ENCODE data around the gene GTPBP6.
"Not testable (repeated sequence)": the region's sequence is repeated elsewhere in the genome, so short reads cannot be mapped to it uniquely, and the experiment has no call there.

GTPBP6 gene

DNA sequence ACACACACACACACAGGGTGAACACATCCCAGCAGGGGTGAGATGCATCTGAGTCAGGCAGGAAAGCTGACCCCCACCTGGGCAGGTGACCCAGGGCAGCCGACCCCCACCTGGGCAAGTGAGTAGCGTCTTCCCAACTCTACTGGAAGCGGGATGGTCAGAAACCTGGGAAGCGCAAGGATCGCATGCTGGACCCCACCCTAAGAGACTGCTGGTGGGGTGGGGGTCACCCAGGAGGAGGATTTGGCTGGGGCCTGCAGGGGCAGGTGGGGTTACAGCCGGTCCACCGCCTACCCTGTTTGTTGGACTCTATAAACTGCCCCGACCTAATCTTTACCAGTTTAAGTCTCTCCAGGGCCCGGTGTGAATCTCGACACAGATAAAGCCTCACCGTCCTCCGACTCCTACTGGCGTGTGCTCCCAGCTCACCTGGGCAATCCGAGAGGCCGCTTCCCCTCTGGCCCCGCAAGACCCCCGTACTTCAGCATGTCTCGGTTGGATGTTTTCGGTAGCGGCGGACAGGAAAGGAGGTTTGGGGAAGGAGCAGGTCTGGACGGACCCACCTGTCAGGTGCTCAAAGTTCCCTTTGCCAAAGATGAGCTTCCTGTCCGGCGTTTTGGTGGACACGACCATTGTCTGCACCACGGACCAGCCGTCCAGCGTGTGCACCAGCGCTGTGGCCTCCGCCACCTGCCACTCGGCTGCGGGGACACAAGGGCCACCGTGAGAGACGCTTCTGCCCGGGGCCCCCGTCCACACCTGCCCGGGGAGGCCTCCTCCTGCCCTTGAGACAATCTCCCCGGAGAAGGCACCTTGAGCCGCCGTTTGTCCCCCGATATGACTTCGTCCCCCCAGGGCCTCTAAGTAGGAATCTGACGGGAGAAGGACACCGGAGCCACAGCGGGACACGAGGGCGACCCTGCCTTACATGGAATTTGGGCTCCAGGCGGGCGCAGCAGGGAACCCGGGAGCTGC lies 2.0 kb downstream of the GTPBP6 start:
- DNase-seq = no peak

DNA sequence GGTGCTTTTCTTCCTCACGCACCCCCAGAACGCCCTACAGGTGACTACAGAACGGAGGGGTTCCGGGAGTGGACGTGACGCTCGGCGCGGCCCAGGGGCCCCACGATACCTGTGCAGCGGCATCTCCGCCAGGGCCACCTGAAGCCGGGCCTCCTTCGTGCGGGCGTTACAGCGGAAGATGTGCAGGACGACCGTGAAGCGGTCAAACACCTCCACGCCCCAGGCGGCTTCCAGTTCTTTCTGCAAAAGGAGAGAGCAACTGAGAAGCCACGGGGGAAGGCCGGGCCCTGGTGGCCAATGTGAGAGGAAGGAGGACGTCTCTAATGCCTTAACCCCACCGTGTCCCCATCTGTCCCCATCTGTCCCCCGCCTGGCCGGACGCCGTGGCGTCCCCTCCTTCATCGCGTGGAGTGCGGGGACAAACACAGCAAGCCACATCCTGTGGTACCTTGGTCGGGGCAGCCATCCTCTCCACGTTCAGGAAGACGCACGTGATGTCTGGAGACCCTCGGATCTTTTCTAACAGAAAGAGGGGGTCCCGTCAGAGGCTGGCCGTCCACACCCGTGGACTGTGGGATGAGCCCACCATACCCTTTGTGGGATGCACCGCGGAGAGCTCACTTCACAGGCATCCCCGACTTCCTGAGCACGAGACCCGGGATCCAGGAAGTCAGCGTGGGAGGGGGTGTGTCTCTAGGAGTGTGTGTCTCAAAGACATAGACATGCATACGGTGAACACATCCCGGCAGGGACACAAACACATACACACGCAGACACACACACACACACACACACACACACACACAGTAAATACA lies 3.6 kb downstream of the GTPBP6 start:
- DNase-seq = no peak

DNA sequence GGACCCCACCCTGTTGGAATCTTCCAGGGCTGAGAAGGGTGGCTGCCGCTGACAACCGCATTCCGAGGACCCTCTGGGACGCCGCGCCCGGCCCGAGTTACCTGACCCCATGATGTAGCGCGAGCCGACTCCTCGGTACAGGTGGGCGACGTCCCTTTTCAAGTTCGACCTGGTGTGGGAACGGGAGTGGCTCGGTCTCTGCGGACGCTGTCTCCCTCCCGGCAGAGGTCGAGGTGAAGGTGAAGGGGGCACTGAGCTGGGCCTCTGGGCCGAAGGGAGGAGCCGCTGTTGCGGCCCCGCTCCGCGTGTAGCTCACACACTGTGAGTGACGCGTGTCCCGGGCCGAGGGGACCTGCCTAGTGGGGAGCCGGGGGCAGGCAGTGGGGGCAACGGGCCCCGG lies 4.5 kb downstream of the GTPBP6 start:
- DNase-seq = no peak

DNA sequence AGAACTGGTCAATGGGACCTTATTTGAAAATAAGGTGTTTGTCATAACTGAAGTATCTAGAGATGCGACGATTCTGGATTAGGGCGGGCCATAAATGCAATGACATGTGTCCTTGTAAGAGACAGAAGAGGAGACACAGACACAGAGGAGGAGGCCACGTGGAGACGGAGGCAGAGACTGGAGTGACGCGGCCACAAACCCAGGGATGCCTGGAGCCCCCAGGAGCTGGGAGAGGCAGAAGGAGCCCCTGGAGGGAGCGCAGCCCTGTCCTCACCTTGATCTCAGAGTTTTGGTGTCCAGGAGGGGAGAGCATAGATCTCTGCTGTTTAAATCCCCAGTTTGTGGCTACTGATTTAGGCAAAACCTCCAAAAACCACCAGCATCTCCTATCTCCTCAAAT lies 5.0 kb downstream of the GTPBP6 start:
- no peak for DNase-seq

DNA sequence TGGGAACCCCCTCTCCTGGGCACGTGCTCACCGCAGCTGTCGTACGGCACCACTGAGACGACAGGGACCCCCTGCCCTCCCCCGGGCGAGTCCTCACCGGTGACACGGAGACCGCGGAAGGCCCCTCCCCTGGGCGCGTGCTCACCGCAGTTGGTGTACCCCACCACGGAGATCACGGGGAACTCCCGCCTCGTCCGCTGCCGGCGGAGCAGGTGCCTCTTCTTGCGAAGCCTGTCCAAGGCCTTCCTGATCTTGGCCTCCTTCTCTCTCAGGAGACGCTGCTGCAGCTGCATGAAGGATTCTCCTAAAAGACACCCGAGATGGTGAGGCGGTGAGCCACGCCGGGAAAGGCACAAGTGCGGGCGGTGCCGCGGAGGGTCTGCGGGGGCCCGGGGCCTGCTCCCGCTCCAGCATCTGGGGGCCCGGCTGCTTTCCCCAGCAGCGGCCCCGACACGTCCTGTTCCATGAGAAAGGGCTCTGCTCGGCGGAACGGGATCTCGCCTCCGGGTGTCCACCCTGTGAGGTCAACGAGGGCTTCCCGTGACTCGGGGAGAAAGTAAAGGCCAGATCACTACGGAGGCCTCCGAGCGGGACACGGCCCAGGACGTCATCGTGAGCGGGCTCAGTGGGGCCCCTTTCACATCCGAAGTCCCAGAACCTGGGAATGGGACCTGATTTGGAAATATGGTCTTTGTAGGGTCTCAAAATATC lies 5.8 kb downstream of the GTPBP6 start:
- no peak for DNase-seq

DNA sequence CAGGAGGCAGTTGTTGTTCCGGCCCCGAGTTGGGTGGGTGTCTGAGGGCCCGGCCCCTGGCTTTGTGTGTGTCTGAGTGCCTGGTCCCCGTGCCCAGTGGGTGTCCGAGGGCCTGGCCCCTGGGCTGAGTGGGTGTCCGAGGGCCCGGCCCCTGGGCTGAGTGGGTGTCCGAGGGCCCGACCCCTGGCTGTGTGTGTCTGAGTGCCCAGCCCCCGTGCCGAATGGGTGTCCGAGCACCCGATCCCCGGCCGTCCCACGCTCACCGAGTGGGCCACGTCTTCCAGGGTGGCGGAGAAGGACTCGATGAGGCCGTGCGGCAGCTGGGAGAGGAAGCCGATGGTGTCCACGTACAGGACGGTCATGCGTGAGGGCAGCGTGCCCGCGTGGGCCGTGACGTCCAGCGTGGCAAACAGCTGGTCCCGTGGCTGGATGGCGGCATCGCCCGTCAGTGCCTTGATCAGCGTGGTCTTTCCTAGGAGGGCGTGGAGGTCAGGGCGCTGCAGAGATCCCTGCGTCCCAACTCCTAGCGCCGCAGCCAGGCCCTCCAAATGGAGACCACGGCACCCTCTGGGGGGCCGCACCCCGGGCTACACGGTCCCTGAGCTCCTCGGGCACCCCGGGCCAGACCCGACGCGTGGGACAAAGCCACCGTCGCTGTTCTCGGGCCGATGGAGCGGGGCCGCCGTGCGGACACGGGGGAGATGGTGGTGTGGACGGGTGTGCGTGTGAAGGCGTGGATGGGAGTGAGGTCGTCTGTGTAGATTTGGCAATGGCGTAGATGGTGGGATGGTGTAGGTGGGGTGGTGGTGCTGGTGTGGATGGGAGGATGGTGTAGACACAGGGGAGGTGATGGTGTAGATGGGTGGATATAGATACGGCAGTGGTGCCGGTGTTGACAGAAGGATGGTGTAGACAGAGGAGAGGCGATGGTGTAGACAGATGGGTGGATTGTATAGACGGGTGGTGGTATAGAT lies 7.2 kb downstream of the GTPBP6 start:
- DNase-seq = no peak

DNA sequence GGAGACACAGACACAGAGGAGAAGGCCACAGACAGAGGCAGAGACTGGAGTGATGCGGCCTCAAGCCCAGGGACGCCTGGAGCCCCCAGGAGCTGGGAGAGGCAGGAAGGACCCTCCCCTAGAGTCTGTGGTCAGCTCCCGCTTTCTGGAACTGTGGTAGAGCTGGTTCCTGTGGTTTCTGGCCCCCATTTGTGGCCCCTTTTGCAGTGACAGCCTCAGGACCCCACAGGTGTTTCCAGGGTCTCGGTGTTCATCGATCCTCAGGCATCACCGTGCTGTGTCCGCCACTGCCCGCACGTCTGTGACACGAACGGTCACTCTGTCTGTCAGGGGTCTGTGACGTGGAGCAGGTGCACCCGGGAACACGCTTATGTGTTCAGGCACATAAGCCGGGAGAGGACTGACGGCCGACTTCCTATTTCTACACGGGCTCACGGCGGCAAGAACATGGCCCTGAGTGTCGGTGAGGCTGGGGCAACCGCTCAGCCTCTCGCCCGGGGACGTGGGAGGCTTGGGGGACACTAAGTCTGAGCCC lies 7.9 kb downstream of the GTPBP6 start:
- DNase-seq = no peak

DNA sequence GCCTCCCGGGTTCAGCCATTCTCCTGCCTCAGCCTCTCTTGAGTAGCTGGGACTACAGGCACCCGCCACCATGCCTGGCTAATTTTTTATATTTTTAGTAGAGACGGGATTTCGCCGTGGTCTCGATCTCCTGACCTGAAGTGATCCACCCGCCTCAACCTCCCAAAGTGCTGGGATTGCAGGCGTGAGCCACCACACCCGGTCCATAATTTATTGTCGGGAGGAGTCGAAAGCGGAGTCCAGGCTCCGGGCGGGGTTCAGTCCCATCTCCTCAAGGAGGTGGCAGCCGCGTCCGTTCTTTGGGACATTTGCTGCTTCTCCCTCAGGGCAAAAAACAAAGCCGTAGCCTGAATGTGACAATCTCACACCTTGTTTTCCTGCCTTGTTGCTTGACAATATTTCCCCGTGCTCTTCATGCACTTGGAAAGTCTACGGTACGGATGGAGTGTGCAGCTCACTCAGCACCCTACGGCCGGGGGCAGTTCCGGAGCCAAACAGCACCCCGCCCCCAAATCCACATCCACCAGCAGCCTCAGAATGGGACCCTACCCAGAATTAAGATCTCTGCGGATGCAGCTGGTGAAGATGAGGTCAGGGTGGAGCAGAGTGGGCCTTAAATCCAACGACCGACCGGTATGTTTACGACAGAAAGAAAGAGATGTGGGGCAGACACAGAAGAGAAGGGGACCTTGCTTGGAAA lies 9.6 kb downstream of the GTPBP6 start:
- no peak for DNase-seq

DNA sequence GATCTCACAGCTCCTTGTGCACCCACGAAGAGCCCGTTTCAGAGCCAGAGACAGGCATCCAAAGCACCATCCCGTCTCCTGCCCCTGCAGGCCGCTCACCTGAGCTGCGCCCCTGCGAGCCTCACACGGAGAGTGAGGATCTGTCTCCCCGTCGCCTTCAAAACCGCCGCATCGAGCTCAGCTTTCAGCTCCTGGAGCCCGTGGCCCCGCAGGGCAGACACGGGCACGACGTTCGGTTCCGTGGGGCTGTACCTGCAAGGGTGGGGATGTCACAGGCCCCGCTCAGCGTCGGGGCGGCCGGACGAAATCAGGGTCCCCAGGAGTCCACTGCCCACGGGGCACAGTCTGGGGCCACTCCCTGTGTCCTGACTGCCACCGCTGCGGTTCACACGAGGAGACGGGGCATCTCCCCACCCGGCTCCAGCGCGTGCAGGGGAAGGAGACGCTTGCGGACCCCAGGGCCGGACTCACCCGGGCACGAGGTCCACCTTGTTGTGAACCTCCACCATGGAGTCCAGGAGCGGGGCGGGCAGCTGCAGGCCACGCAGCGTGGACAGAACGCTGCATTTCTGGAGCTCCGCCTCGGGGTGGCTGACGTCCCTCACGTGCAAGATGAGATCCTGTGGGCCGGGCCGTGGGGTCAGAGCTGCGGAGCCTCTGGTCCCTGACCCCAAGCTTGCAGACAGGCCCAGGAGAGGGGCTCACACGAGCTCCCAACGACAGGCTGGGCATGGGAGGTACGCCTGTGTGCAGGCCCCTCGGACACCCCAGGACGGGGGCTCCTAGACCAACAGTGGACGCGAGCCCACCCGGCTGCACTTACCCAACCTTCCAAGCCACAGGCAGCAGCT lies 11.1 kb downstream of the GTPBP6 start:
- DNase-seq = no peak

DNA sequence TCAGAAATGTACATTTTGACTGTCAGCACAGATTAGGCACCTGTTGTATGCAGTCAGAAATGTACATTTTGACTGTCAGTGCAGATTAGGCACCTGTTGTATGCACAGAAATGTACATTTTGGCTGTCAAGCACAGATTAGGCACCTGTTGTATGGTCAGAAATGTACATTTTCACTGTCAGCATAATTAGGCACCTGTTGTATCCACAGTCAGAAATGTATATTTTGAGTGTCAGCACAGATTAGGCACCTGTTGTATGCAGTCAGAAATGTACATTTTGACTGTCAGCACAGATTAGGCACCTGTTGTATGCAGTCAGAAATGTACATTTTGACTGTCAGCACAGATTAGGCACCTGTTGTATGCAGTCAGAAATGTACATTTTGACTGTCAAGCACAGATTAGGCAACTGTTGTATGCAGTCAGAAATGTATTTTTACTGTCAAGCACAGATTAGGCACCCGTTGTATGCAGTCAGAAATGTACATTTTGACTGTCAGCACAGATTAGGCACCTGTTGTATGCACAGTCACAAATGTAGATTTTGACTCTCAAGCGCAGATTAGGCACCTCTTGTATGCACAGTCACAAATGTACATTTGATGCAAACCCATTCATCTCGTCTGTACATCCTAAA lies 11.9 kb downstream of the GTPBP6 start:
- DNase-seq = not testable (repeated sequence)

DNA sequence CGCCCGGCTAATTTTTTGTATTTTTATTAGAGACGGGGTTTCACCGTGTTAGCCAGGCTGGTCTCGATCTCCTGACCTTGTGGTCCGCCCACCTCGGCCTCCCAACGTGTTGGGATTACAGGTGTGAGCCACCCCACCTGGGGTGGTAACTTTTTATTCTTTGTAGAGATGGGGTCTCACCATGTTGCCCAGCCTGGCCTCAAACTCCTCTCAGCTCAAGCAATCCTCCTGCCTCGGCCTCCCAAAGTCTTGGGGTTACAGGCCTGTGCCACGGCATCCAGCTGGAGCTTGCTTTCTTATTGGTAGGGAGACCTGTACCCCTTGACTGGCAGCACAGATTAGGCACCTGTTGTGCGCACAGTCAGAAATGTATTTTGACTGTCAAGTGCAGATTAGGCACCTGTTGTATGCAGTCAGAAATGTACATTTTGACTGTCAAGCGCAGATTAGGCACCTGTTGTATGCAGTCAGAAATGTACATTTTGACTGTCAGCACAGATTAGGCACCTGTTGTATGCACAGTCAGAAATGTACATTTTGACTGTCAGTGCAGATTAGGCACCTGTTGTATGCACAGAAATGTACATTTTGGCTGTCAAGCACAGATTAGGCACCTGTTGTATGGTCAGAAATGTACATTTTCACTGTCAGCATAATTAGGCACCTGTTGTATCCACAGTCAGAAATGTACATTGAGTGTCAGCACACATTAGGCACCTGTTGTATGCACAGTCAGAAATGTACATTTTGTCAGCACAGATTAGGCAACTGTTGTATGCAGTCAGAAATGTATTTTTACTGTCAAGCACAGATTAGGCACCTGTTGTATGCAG lies 12.6 kb downstream of the GTPBP6 start:
- not testable (repeated sequence) for DNase-seq

DNA sequence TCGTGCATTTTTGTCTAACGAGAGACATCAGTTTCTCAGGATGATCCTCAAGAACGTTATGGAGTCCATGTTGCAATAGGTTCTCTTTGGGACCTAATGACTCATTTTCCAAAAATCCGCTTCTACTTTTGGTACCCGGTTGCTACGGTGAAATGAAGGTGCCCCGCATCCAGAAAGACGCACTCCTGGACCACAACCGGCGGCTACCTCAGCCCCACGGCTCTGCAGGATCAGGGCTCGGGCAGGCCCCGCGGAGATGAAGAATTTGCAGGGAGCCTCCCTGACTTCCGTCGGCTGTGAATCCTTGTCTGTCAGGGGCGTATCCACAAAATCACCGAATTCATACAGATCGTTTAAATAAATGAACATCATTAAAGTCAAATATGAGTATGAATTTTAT lies 15.6 kb downstream of the GTPBP6 start:
- DNase-seq = no peak

DNA sequence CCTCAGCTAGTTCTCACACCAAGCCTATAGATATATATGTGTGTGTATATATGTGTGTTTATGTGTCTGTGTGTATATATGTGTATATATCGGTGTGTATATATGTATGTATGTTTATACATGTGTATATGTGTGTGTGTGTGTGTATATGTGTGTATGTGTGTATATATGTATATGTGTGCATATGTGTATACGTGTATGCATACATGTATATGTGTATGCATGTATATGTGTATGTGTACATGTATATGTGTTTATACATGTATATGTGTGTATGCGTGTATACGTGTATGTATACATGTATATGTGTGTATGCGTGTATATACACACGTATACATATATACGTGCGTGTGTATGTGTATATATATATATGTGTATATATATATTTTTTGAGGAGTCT lies 18.3 kb downstream of the GTPBP6 start:
- no peak for DNase-seq

DNA sequence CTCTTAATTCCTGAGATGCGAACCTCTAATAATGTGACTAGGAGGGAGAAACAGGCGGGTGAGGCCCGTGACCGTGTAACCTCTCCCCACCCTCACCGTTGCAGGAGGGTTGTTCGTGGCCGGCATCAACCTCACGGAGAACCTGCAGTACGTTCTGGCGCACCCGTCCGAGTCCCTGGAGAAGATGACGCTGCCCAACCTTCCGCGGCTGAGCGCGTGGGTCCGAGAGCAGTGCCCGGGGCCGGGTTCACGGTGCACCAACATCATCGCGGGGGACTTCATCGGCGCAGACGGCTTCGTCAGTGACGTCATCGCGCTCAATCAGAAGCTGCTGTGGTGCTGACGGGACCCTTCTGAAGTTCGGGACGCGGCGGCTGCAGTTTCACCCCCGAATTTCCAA lies 19.6 kb downstream of the GTPBP6 start:
- no peak for DNase-seq

DNA sequence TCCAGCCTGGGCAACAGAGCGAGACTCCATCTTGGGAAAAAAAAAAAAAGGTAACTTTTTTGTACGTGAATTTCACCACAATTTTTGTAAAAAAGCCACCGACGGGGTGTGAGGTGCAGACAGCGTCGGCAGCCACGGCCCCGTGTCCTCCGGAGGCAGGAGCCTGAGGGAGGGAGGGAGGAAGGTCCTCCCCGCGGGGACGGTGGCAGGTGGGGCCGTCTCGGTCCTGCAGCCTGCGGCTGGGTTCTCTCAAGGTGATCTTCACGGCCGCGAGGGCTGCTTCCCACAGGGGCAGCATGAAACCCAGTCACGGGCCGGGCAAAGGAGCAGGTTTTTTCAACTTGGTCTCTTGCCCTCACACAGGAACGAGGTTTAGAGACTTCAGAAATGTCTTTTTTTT lies 23.5 kb downstream of the GTPBP6 start:
- DNase-seq = no peak

DNA sequence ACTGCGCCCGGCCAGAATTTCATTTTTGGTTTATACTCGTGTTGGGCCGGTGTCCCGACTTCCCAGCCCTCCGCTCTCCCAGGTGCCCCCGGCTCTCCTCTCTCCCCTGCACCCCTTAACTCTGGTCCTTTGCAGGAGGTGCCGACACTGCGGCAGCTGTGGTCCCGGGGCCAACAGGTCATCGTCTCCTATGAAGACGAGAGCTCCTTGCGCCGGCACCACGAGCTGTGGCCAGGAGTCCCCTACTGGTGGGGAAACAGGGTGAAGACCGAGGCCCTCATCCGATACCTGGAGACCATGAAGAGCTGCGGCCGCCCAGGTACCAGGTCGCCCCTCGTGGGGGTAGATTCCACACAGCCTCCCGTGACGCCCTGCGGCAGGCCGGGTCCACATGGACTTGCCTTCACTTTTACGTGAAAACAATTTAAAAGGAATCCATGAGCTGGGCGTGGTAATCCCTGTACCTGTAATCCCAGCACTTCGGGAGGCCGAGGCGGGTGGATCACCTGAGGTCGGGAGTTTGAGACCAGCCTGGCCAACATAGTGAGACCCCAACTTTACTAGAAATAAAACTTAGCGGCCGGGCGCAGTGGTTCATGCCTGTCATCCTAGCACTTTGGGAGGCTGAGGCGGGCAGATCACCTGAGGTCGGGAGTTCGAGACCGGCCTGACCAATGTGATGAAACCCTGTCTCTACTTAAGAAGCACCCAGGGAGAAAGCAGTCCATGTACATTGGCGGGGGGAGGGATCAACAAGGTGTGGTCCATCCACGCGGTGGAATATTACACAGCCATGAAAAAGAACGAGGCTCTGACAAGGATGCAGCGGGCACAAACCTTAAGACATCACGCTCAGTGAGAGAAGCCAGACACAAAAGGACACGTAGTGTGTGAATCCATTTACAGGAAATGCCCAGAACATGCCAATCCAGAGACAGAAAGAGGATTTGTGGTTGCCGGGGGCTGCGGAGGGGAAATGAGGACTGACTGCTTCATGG lies 25.4 kb downstream of the GTPBP6 start:
- no peak for DNase-seq

DNA sequence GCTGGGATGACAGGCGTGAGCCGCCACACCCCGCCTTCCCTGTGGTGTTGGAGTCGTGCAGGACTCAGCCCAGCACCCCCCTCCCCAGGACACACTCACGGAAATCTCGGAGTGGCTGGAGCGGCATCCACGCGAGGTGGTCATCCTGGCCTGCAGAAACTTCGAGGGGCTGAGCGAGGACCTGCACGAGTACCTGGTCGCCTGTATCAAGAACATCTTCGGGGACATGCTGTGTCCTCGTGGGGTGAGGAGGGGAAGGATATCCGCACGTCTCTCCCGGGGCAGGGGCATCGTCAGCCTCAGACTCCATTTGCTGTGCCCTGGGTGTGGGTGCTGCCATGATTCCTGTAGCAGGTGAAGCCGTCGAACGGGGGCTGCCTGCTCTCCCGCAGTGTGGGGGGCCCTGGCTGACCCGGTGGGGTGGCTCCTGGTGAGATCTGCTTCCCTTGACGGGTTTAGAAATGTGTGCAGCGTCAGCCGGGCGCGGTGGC lies 27.1 kb downstream of the GTPBP6 start:
- no peak for DNase-seq

All from NCI-H2171 (cell line).